EH (cell line): ENCODE data around the gene ARCN1.

Experiments
- DNase-seq: peaks from one replicate; pipeline ENCODE4 v3.0.0-alpha.2; 2015; ENCODE audit warnings: low read depth

The ARCN1 gene

DNA sequence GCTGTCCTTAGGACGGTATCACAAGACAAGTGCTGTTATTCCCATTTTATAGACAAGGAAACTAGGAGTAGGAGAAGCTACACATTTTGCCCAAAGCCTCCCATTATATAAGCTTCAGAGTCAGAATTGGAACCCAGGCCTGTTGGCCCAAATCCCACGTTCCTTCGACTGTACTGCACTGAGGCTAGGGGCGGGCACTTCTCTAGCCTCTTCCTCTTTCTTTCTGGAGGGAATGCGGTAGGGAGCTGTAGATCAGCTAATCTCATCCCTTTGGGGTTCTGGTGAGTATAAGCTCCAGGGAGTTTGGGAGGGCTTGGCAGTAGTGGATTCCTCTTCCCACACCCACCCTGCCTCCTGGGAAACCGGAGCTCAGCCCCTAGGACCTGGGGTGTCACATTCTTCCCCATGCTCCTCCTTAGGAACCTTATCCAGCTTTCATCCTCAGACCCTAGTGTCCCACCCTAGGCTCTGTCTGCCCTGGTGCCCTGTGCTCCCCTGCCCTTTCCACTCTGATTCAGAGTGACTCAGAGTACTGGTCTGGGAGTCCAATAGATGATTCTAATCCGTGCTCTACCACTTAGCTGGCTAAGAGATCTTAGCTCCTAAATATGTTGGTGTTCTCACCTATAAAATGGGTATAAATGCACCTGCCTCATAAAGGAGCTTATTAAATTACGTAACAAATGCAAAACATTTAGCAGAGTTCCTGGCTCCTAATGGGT is 64.5 kb downstream of the ARCN1 start:
- no peak for DNase-seq

DNA sequence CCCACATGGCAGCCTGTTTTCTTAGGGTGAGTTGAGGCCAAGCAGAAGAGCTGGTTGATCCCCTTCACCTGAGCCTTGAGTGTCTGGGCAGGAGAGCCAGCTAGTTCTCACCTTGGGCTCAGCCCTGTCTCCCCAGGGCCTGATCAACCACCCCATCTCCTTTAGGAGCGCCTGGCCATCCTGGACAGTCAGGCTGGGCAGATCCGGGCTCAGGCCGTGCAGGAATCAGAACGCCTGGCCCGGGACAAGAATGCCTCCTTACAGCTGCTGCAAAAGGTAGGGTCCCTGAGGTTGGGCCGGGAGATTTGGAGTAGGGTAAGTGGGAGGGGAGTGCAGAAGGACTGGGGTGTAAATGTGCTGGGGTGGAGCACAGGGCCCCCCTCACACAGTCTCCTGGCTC is 66.5 kb downstream of the ARCN1 start:
- no peak for DNase-seq

DNA sequence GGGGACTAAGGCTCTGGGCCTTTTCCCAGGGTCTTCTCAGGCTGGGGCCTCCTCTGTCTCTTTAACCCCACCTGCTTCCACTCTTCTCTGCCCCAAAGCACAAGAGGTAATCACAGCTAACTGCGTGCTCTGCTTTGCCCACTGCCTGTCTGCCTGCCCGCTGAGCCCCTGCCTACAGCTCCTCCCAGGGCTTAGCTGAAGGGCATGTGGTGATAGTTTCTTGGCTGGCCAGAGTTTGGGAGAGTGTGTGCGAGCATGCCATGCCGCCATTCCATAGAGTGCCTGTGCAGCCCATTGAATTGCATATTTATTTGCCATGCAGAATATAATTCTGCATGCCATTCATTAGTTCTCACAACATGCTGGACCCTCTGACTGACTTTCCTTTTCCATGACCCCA is 67.7 kb downstream of the ARCN1 start:
- DNase-seq: no peak

DNA sequence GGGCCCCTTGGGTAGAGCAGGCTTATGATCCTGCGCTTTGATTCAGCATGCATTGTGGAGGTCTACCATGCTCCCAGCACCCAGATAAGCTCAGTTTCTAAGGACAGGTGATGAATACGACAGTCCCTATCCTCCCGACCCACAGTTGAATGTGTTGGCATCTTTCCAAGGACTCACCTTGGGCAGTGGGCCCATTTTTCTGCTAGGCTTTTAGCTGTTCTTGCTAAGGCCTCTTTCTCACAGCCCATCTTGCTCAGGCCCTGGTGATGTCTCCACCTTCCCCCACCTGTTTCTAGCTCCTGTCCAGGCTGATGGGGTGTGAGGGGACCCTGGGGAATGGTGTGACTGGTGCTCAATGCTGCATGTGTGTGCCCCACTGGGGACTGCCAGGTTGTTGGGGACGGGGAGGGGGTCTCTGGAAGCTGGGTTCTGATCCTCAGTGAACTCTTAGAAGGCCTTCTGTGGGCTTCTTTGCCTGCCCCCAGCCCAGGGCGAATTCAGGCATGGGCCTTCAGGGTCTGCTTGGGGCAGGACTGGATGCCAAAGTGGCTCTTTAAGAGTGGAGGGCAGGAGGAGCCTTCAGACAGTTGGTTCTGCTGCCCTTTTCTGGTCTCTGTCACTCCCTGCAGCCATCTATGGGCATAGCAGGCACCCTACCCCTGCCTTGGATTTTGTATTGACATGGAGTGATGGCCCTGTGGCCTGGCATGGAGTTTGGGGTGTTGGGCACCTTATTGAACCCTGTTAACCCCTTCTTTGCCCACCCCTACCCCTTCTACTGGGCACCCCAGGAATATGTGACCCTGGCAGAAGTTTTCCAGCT is 68.3 kb downstream of the ARCN1 start:
- no peak for DNase-seq

DNA sequence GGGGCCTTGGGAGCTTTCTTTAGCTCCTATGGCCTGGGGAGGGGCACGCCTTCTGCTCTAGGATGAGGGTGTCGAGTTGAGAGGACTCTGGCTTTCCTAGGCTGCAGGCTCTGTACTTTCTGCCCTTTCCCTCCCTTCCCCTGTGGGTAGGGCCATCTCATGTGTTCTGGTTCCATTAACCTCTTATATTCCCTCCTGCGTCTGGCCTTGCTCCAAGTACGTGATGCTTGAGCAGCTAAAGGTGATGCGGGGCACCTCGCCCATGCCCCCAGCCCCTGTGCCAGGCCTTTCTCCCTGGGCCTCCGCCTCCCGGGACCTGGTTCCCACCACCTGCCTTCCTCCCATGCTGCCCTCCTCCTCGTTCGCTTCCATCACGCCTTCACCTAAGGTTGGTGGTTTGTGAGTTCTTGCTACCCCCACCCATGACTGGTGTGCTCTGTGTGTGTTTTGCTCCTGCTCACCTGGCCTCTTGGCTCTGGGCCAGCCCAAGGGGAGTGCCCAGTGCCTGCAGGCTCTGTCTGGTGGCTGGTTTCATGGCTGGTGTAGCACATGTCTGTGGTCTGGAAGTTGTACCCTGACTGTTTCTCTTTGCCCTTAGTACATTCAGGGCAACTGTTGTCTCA is 69.3 kb downstream of the ARCN1 start:
- DNase-seq: no peak

DNA sequence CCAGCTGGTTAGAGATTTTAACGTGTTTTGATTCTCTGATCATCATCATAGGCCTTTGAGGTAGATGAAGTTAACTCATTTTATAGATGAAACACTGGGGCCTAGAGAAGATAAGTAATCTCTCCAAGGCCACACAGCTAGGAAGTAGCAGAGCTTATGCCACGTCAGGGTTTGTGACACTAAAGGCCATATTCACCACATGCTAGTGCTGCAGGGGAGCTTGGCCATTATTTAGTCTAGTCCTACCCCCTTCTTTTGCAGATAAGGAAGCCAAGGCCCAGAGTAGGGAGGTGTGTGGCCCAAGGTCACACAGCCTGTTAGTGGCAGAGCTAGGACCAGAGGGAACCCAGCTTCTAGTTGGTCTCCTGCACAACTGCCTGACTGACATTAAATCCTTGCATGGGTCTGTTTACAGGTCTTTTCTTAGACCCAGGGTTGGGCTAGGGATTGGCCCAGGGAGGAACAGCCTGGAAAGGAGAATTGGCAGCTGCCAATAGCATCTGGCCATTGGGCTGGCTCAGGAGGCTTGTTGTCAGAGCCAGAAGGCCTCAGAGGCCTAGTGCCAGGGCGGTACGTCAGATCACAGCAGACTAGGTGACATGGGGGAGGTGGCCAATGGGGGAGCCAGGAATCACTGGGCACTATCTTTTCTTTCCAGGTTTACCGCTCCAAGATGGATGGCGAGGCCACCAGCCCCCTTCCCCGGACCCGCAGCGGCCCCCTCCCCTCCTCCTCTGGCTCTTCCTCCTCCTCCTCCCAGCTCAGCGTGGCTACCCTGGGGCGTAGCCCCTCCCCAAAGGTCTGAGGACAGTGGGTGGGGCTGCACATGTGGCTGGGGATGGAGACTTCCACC is 71.2 kb downstream of the ARCN1 start:
- DNase-seq: no peak

DNA sequence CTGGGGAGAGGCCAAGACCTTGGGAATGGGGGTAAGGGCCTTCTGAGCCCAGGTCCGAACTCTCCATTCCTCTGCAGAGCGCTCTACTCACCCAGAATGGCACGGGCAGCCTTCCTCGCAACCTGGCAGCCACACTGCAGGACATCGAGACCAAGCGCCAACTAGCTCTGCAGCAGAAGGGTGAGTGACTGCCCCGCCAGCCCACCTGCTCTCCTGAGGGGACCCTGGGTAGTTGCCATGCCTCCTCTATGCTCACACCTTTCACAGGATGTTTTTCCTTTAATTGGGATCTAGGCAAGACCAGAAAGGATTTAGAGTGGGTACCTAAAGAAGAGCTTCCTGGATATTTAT is 71.8 kb downstream of the ARCN1 start:
- no peak for DNase-seq

DNA sequence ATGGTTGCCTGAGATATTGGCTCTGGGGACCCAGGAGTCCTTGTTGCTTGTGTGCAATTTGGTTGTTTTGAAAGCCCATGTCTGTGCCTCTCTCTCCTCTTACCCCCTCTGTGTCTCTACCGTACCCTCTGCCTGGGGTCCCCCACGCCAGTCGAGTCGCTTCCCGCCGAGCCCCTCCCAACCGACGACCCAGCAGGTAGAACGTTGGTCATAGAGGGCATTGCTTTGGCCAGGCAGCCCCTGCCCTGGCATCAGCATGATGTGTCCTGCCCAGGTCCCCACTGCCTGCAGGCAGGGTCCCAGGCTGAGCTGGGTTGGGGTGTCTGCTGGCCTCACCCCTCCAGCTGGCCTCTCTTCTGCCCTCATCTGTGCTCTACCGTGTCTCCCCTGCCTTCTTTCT is 72.3 kb downstream of the ARCN1 start:
- no peak for DNase-seq

DNA sequence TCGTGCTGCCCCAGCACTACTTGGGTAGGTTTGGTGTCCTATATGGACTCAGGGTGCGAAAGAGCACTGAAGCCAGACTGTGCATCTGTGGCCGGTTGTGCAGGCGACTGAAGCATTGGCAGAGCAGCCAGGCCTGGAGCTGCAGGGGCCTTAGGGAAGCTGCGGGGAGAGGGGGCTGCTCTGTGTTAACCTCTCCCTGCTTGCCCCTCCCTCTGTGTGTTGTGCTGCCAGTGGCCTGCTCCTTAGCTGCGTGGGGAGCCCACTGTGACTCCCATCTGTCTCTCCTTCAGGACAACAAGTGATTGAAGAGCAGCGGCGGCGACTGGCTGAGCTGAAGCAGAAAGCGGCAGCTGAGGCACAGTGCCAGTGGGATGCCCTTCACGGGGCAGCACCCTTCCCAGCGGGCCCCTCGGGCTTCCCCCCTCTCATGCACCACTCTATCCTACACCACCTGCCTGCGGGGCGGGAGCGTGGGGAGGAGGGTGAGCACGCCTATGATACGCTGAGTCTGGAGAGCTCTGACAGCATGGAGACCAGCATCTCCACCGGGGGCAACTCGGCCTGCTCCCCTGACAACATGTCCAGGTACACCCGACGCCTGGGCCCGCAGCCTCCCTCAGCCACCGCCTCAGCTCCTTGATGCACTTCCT is 73.0 kb downstream of the ARCN1 start:
- DNase-seq: no peak

DNA sequence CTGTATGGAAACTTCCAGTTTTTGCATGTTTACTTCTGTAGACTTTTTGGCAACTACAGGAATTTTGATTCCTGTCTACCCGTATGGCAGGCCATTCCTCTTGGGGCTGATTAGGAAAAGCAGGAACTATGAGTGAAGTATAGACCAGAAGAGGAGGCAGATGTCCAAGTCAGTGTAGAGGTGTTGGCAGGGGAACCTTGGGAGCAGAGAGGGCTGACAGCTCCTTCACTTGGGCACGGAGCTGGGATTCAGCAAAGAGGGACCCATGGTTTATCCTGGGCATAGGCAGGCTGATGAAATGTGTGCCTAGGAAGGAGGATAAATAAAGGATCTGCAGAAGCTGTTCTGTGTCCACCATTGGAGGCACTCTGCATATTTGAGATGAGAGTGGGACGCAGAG is 74.2 kb downstream of the ARCN1 start:
- no peak for DNase-seq

DNA sequence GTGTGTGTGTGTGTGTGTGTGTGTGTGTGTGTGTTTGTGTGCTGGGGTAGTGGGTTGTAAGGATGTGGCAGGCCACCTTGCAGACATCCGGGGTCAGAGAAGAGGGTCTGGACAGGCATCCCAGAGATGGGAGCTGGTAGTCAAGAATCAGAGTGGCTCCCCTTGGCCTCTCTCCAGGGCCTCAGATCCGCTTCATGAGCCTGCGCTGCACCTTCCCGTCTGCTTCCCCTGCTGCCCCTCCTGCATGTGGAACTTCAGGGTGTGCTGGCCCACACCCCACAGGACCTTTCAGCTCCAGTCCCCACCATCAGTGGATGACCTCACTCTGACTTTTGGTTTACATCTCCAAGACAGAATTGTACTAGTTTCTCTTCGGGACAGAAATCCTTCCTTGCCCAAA is 76.1 kb downstream of the ARCN1 start:
- no peak for DNase-seq

DNA sequence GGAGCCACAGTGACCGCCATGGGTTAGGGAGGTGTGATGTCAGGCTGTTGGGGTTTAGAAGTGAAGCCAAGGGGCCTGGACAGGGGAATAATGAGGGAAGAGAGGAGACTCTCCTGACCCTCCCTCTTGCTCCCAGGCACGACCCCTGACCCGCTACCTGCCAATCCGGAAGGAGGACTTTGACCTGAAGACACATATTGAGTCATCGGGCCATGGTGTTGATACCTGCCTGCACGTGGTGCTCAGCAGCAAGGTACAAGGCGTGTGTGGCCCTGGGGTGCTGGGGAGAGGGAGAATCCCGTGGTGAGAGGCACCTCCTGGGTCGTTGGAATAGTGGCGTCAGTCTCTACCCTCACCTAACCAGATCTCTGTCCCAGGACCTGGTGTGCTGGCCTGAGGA is 77.7 kb downstream of the ARCN1 start:
- DNase-seq: no peak

DNA sequence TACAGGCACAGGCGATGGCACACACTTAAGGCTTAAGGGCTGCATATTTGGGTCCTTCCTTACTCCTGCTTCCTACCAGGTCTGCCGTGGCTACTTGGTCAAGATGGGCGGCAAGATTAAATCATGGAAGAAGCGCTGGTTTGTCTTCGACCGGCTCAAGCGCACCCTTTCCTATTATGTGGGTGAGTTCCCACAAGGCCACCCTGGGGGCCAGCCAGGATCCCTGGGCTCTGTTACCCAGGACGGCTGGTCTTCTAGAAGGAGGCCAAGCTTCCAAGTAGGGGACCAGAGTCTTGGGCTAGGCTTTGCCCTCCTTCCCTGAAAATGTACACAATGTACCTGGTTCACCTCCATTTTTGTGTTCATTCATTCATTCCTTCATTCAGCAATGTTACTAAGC is 78.2 kb downstream of the ARCN1 start:
- no peak for DNase-seq

DNA sequence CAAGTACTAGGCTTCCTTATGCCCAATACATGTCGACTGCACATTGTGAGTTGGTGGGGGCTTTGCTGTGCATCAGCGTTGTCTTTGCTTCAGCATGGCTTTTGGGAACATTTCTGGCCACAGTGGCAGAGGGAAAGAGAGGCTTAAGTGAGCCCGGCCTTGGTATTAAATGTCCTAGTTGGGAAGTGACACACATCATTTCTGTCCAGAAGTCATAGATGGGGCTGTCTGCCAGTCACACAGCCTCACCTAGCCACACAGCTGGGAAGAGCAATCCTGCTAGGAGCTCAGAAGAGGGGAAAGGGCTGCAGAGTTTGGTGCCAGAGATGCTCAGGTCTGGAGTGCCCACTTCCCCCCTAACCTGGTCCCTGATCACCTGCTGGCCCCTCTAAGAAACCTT is 79.6 kb downstream of the ARCN1 start:
- DNase-seq: no peak
